CD4-positive, alpha-beta memory T cell (primary cell): ENCODE data around the gene IL37. TPM values are rescaled to one million over a fixed set of nuclear protein-coding genes. Genes with fewer than 3 reads are reported as not detected.
"Not testable (repeated sequence)": the region's sequence is repeated elsewhere in the genome, so short reads cannot be mapped to it uniquely, and the experiment has no call there.

ENCODE experiments used
- CTCF ChIA-PET: fragments of 350-600 bp; sonication (Branson Sonifier 250); formaldehyde crosslinking; loops from one replicate; lab custom pipeline; 2021; ENCODE audit warnings: inconsistent platforms; ENCODE audit not compliant: partially characterized antibody; lab: Charles Lee
- POLR2A ChIA-PET: fragments of 350-600 bp; sonication (Branson Sonifier 250); formaldehyde crosslinking; loops from one replicate; lab custom pipeline; 2021; ENCODE audit not compliant: partially characterized antibody; lab: Charles Lee
- DNase-seq, 5 donors: peaks; one replicate each; pipeline versions ENCODE4 v3.0.0 to v3.0.0-alpha.2; 2020 to 2022; ENCODE audit warnings: mixed read lengths in 1 of 5
- H3K27ac ChIP-seq: one replicate; pipeline ENCODE4 v1.7.0; 2013; ENCODE audit warnings: low read depth, low read length
- H3K27me3 ChIP-seq: 2 replicates; pipeline ENCODE4 v1.7.0; 2013; ENCODE audit warnings: mild to moderate bottlenecking, low read length, moderate library complexity; ENCODE audit not compliant: insufficient read depth
- H3K36me3 ChIP-seq: 2 replicates; pipeline ENCODE4 v1.7.0; 2013; ENCODE audit warnings: mild to moderate bottlenecking, low read length, moderate library complexity; ENCODE audit not compliant: insufficient read depth
- H3K4me1 ChIP-seq: 2 replicates; pipeline ENCODE4 v1.7.0; 2013; ENCODE audit warnings: mild to moderate bottlenecking, low read length, moderate library complexity; ENCODE audit not compliant: insufficient read depth
- H3K4me3 ChIP-seq, 2 donors: one replicate each; pipeline ENCODE4 v1.7.0; 2013; ENCODE audit warnings: low read length in 2 of 2, mild to moderate bottlenecking in 1 of 2
- H3K9me3 ChIP-seq, 2 donors: one replicate each; pipeline ENCODE4 v1.7.0; 2013; ENCODE audit warnings: low read length in 2 of 2, control low read depth in 1 of 2; ENCODE audit not compliant: control insufficient read depth in 1 of 2
- H3K27ac Mint-ChIP-seq, 7 donors: one replicate each; pipeline ENCODE4 v1.8.0; 2020 to 2021; ENCODE audit warnings: mixed read lengths in 7 of 7, mild to moderate bottlenecking in 6 of 7, inconsistent platforms in 3 of 7, moderate library complexity in 3 of 7
- H3K27me3 Mint-ChIP-seq, 2 donors: one replicate each; pipeline ENCODE4 v1.8.0; 2020 to 2021; ENCODE audit warnings: mixed read lengths in 2 of 2
- H3K36me3 Mint-ChIP-seq, 2 donors: one replicate each; pipeline ENCODE4 v1.8.0; 2020 to 2021; ENCODE audit warnings: mixed read lengths in 2 of 2, inconsistent platforms in 1 of 2, mild to moderate bottlenecking in 1 of 2
- H3K4me1 Mint-ChIP-seq, 4 donors: one replicate each; pipeline ENCODE4 v1.8.0; 2020 to 2021; ENCODE audit warnings: mixed read lengths in 4 of 4, mild to moderate bottlenecking in 1 of 4
- H3K4me3 Mint-ChIP-seq, 8 donors: one replicate each; pipeline ENCODE4 v1.8.0; 2020 to 2021; ENCODE audit warnings: mixed read lengths in 8 of 8, mild to moderate bottlenecking in 7 of 8, moderate library complexity in 6 of 8, inconsistent platforms in 3 of 8
- H3K9me3 Mint-ChIP-seq, 8 donors: one replicate each; pipeline ENCODE4 v1.8.0; 2020 to 2021; ENCODE audit warnings: mixed read lengths in 8 of 8, mild to moderate bottlenecking in 5 of 8, inconsistent platforms in 3 of 8, moderate library complexity in 1 of 8
- intact Hi-C: fragments of 100-400 bp; cut with micrococcal nuclease; formaldehyde crosslinking; loops from one replicate; pipeline ENCODE4 v1.15.1; 2023
- polyA plus RNA-seq, 2 donors: library from polyadenylated mRNA; unstranded; fragments of 300-500 nt; fragmentation: Illumina TruSeq; gene quantifications; one replicate each; pipeline ENCODE4 v1.2.3, GENCODE V29; 2021
- total RNA-seq, 2 experiments: library from RNA; stranded (reverse); gene quantifications; one replicate each; pipeline ENCODE4 v1.2.3, GENCODE V29; 2021

The IL37 gene
- total and polyA plus RNA-seq, 4 experiments from 2014 or later, result not detected

DNA sequence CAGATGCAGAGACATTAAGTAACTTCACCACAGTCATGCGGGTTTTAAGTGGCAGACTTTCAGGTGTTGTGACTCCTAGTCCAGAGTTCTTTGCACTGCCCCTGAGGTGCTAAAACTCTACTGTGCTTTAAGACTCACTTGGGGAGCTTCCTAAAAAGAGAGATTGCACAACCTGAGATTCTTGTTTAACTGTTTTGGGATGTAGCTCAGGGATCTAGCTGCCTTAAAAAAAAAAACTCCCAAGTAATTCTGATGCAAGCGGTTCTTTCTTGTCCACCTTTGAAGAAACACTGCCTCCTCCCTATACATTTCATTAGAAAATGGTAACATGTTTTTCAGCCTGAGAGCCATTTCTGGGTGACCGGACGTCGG, 13.0 kb downstream of the IL37 start:
- Histone ChIP-seq H3K4me1 (no peaks in the 10 kb centered on the region), H3K27me3 (no peaks in the 10 kb centered on the region), H3K9me3 (no peaks in the 10 kb centered on the region), H3K4me3 (no peak overlapping the region), H3K36me3 (no peaks in the 10 kb centered on the region), H3K27ac (no peak overlapping the region)
- no peak for DNase-seq
- H3K36me3 Mint-ChIP-seq, result no peaks in the 10 kb centered on the region
- CTCF ChIA-PET, result interaction anchor here (1.6 kb wide), 1 partner anchor 39 kb away, joined by 3 read pairs; no protein-coding TSS in a partner anchor
- no peak overlapping the region for H3K4me3 Mint-ChIP-seq
- intact Hi-C loops, result no loop called here
- POLR2A ChIA-PET, result no interaction called here
- H3K9me3 Mint-ChIP-seq, result peaks cover 0 to 2% (median 0%) of the 10 kb centered on the region in 8 donors
- H3K27ac Mint-ChIP-seq, result no peak overlapping the region
- peaks cover 4 to 9% of the 10 kb centered on the region in 2 donors for H3K27me3 Mint-ChIP-seq
- no peaks in the 10 kb centered on the region for H3K4me1 Mint-ChIP-seq

DNA sequence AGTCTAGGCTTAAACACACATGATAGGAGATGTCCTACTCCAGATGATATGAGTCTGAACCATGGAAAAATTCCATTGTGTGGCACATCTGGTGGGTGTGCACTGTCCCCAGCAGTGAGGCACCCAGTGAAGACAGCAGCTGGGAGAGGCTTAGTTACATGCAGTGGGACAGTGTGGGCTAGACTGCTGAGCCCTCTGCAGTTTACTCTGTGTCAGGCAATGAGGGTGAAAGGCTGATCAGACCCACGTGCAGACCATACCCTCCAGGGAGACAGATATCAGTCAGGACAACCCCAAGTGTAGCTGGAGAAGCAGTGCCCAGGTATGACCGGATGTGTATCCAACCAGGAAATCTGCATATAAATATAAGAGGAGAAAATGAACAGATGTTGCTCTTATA, 13.4 kb downstream of the IL37 start:
- intact Hi-C loops, result no loop called here
- Histone ChIP-seq H3K36me3 (no peaks in the 10 kb centered on the region), H3K9me3 (no peaks in the 10 kb centered on the region), H3K4me3 (no peak overlapping the region), H3K27ac (no peak overlapping the region), H3K27me3 (no peaks in the 10 kb centered on the region), H3K4me1 (no peaks in the 10 kb centered on the region)
- Mint-ChIP-seq H3K27ac (no peak overlapping the region), H3K4me3 (no peak overlapping the region), H3K27me3 (peaks cover 4 to 9% of the 10 kb centered on the region in 2 donors), H3K9me3 (peaks cover 0 to 2% (median 0%) of the 10 kb centered on the region in 8 donors), H3K36me3 (no peaks in the 10 kb centered on the region), H3K4me1 (no peaks in the 10 kb centered on the region)
- ChIA-PET POLR2A (no interaction called here), CTCF (no interaction called here)
- no peak for DNase-seq

DNA sequence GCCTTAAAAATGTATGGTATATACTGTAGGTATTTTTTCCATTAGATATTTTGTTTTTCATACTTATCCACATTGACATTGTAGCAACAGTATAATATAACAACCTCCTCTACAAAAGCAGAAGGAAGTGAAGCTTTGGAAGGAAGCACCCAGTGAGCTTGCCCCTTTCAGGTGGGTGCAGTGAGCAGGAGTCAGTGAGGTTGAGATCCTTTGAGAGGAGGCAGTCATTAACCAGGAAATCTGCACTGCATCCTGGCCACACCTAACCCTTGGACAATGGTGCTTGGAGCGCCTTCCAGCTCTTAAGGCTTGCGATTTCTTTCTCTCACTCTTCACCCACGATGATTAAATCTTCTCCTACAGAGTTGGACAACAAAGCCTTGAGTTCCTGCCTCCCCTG, 13.9 kb downstream of the IL37 start:
- Histone ChIP-seq H3K9me3 (no peaks in the 10 kb centered on the region), H3K4me3 (no peak overlapping the region), H3K27ac (no peak overlapping the region), H3K27me3 (no peaks in the 10 kb centered on the region), H3K36me3 (no peaks in the 10 kb centered on the region), H3K4me1 (no peaks in the 10 kb centered on the region)
- Mint-ChIP-seq H3K4me3 (peak overlapping the region in 1 of 8 donors; percentile 46), H3K27me3 (peaks cover 4 to 9% of the 10 kb centered on the region in 2 donors), H3K36me3 (no peaks in the 10 kb centered on the region), H3K4me1 (no peaks in the 10 kb centered on the region), H3K27ac (no peak overlapping the region), H3K9me3 (peaks cover 0 to under 1% (median 0%) of the 10 kb centered on the region in 8 donors)
- ChIA-PET CTCF (no interaction called here), POLR2A (no interaction called here)
- no peak for DNase-seq
- intact Hi-C loops, result no loop called here

GRCh38 chr2:112926707-112927106, 15.7 kb downstream of the IL37 start:
- ChIA-PET CTCF (interaction anchor here (1.9 kb wide), 1 partner anchor 15 kb away, joined by 6 read pairs; no protein-coding TSS in a partner anchor), POLR2A (no interaction called here)
- H3K27me3 Mint-ChIP-seq, result peaks cover 4 to 9% of the 10 kb centered on the region in 2 donors
- no peak for DNase-seq
- H3K27ac Mint-ChIP-seq, result no peak overlapping the region
- Histone ChIP-seq H3K27ac (no peak overlapping the region), H3K4me1 (no peaks in the 10 kb centered on the region), H3K36me3 (no peaks in the 10 kb centered on the region), H3K4me3 (no peak overlapping the region), H3K9me3 (no peaks in the 10 kb centered on the region), H3K27me3 (no peaks in the 10 kb centered on the region)
- no peaks in the 10 kb centered on the region for H3K9me3 Mint-ChIP-seq
- H3K36me3 Mint-ChIP-seq, result no peaks in the 10 kb centered on the region
- no peaks in the 10 kb centered on the region for H3K4me1 Mint-ChIP-seq
- no peak overlapping the region for H3K4me3 Mint-ChIP-seq
- intact Hi-C loops, result no loop called here

DNA sequence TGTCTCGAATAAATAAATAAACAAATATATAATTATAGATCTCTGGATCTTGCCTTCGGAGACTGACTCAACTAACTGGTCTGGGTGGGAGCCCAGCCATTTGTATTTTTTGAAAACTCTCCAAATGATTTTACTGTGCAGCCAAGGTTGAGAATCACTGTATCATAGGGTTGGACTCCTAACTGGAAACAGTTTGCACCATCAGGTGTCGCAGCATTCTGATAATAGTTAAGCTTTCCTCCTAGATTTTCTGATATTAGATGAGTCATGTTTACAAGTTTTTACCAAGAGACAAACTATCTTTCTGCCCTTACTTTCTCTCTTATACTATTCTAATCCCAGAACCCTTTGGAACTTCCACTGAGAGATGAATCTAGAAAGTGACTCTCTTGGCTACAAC, 16.8 kb downstream of the IL37 start:
- no peaks in the 10 kb centered on the region for H3K4me1 ChIP-seq
- H3K36me3 Mint-ChIP-seq, result no peaks in the 10 kb centered on the region
- H3K4me3 Mint-ChIP-seq, result no peak overlapping the region
- intact Hi-C loops, result no loop called here
- H3K27ac ChIP-seq, result no peak overlapping the region
- H3K27ac Mint-ChIP-seq, result no peak overlapping the region
- H3K9me3 ChIP-seq, result no peaks in the 10 kb centered on the region
- CTCF ChIA-PET, result interaction anchor here (1.9 kb wide), 1 partner anchor 14 kb away, joined by 6 read pairs; no protein-coding TSS in a partner anchor
- no peaks in the 10 kb centered on the region for H3K4me1 Mint-ChIP-seq
- POLR2A ChIA-PET, result no interaction called here
- no peak for DNase-seq
- no peak overlapping the region for H3K4me3 ChIP-seq
- H3K27me3 ChIP-seq, result no peaks in the 10 kb centered on the region
- no peaks in the 10 kb centered on the region for H3K36me3 ChIP-seq
- H3K27me3 Mint-ChIP-seq, result peaks cover 4 to 9% of the 10 kb centered on the region in 2 donors
- no peaks in the 10 kb centered on the region for H3K9me3 Mint-ChIP-seq

DNA sequence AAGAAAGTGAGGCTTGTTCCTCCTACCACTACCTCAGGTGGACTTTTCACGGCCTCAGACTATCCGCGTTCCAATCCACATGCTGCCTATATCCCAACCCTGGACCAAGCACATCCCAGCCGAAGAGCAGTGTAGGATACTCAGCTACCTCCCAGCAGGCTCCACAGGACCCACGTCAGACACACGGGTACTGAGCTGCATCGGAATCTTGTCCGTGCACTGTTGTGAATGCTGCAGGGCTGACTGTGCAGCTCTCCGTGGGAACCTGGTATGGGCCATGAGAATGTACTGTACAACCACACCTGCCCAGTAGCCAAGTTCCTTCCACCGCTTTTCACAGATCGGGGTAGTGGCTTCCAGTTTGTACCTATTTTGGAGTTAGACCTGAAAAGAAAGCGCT, 22.3 kb downstream of the IL37 start:
- H3K27ac ChIP-seq, result no peak overlapping the region
- ChIA-PET POLR2A (no interaction called here), CTCF (interaction anchor here (4.1 kb wide), 1 partner anchor 8 kb away, joined by 15 read pairs; no protein-coding TSS in a partner anchor)
- no peaks in the 10 kb centered on the region for H3K9me3 Mint-ChIP-seq
- peaks cover 0 to 3% (median 0%) of the 10 kb centered on the region in 4 donors for H3K4me1 Mint-ChIP-seq
- no peak overlapping the region for H3K4me3 ChIP-seq
- H3K4me3 Mint-ChIP-seq, result no peak overlapping the region
- peaks cover 1 to 2% of the 10 kb centered on the region in 2 donors for H3K27me3 Mint-ChIP-seq
- no peak overlapping the region for H3K27ac Mint-ChIP-seq
- H3K9me3 ChIP-seq, result no peaks in the 10 kb centered on the region
- no peak for DNase-seq
- no peaks in the 10 kb centered on the region for H3K36me3 Mint-ChIP-seq
- no peaks in the 10 kb centered on the region for H3K4me1 ChIP-seq
- H3K36me3 ChIP-seq, result no peaks in the 10 kb centered on the region
- H3K27me3 ChIP-seq, result no peaks in the 10 kb centered on the region
- intact Hi-C loops, result no loop called here

- H3K4me1 Mint-ChIP-seq, H3K36me3 ChIP-seq, H3K27me3 Mint-ChIP-seq, H3K36me3 Mint-ChIP-seq, POLR2A ChIA-PET, H3K27me3 ChIP-seq, H3K4me3 ChIP-seq, intact Hi-C loops, H3K4me3 Mint-ChIP-seq, H3K27ac Mint-ChIP-seq, H3K27ac ChIP-seq, H3K9me3 ChIP-seq, H3K4me1 ChIP-seq, H3K9me3 Mint-ChIP-seq, DNase-seq: not testable (repeated sequence)
- CTCF ChIA-PET, result interaction anchor here (4.1 kb wide), 1 partner anchor 8 kb away, joined by 15 read pairs; no protein-coding TSS in a partner anchor
These were observed 23.2 kb downstream of the IL37 start for GRCh38 chr2:112934117-112934516.

- Mint-ChIP-seq H3K4me1 (peaks cover 0 to 8% (median 0%) of the 10 kb centered on the region in 4 donors), H3K27me3 (peaks cover 1 to 2% of the 10 kb centered on the region in 2 donors), H3K9me3 (no peaks in the 10 kb centered on the region), H3K4me3 (no peak overlapping the region), H3K36me3 (no peaks in the 10 kb centered on the region), H3K27ac (no peak overlapping the region)
- POLR2A ChIA-PET, result no interaction called here
- H3K36me3 ChIP-seq, result no peaks in the 10 kb centered on the region
- intact Hi-C loops, result no loop called here
- no peaks in the 10 kb centered on the region for H3K27me3 ChIP-seq
- CTCF ChIA-PET, result interaction anchor here (1.3 kb wide), 1 partner anchor 51 kb away, joined by 4 read pairs; no protein-coding TSS in a partner anchor
- no peaks in the 10 kb centered on the region for H3K9me3 ChIP-seq
- no peak for DNase-seq
- no peak overlapping the region for H3K4me3 ChIP-seq
- H3K4me1 ChIP-seq, result no peaks in the 10 kb centered on the region
- no peak overlapping the region for H3K27ac ChIP-seq
These were observed 25.9 kb downstream of the IL37 start for GRCh38 chr2:112936927-112937232.
